Omental fat pad (tissue), 4 donors: ENCODE data around the gene ZBED2. TPM values are rescaled to one million over a fixed set of nuclear protein-coding genes. Genes with fewer than 3 reads are reported as not detected.

ENCODE experiments used
- ATAC-seq: fragments of 150-250 bp; one replicate; pipeline ENCODE4 v1.9.1; 2016; ENCODE audit warnings: mild to moderate bottlenecking, moderate library complexity; ENCODE audit not compliant: low FRiP score
- DNase-seq: peaks from one replicate; pipeline ENCODE4 v3.0.0-alpha.2; 2019; ENCODE audit warnings: low spot score
- total RNA-seq, 4 donors: library from RNA; depleted of rRNA; stranded (reverse); fragments of >200 nt; gene quantifications; one replicate each; pipeline ENCODE4 v1.1.0, GENCODE V29; 2016
- TF ChIP-seq, protein P1 (sequence below), 3 donors: fragments of 450-650 bp; IDR thresholded peaks; one replicate each; pipeline ENCODE4 v1.5.1; 2016 to 2017; ENCODE audit warnings: antibody characterized with exemption in 3 of 3, mild to moderate bottlenecking in 3 of 3, moderate library complexity in 2 of 3

ZBED2 gene
- total RNA-seq, 4 donors from 2014 or later: 0.56 TPM; not detected in 3

GRCh38 chr3:111610612-111611054 is 15.5 kb upstream of the ZBED2 start:
- TF ChIP-seq, protein P1, sequence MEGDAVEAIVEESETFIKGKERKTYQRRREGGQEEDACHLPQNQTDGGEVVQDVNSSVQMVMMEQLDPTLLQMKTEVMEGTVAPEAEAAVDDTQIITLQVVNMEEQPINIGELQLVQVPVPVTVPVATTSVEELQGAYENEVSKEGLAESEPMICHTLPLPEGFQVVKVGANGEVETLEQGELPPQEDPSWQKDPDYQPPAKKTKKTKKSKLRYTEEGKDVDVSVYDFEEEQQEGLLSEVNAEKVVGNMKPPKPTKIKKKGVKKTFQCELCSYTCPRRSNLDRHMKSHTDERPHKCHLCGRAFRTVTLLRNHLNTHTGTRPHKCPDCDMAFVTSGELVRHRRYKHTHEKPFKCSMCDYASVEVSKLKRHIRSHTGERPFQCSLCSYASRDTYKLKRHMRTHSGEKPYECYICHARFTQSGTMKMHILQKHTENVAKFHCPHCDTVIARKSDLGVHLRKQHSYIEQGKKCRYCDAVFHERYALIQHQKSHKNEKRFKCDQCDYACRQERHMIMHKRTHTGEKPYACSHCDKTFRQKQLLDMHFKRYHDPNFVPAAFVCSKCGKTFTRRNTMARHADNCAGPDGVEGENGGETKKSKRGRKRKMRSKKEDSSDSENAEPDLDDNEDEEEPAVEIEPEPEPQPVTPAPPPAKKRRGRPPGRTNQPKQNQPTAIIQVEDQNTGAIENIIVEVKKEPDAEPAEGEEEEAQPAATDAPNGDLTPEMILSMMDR (IDR thresholded peaks at IDR 0.05): no peak
- ATAC-seq: no peak

DNA sequence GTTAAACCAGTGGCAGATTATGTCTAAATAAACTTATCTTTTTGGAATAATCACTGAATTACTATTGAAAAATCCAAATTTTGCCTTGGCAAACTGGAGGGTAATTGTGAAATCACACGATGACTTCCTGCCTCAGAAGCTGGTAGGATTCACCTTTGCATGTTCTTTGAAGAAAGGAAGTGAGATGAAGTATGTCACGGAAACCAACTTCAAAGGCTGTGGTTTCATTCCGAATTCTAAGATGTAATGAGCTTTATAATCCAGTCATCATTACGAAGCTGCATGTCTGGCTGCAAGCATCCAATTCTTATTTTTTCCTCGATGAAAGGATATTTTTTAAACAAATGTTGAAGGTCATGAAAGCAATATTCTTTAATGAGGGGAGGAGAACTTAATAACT is 15.0 kb upstream of the ZBED2 start:
- no peak for DNase-seq
- ATAC-seq: no peak
- TF ChIP-seq, protein P1 (IDR thresholded peaks at IDR 0.05): no peak

More at GRCh38 chr3:111610612-111611054, 15.5 kb upstream of the ZBED2 start:
- DNase-seq: no peak

DNA sequence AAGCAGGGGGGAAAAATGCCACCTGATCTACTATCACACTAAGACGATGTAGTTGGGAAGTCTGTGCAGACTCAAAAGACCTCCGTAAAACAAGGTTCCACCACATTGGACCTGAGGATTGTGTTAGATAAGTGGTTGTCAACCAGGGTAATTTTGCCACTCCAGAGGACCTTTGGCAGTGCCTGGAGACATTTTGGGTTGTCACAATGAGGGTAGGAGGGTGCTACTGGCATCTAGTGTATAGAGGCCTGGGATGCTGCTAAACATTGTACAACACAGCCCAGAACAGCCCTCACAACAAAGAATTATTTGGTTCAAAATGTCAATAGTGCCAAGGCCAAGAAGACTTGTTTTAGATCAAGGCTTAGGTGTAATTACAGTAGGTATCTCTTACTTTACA is 14.6 kb upstream of the ZBED2 start:
- TF ChIP-seq, protein P1 (IDR thresholded peaks at IDR 0.05): no peak
- DNase-seq (no peak), ATAC-seq (no peak)

GRCh38 chr3:111608383-111608782 is 13.2 kb upstream of the ZBED2 start:
- ATAC-seq: no peak
- TF ChIP-seq, protein P1 (IDR thresholded peaks at IDR 0.05): no peak
- DNase-seq: no peak

GRCh38 chr3:111607240-111607920 is 12.2 kb upstream of the ZBED2 start:
- DNase-seq (no peak), ATAC-seq (no peak)
- TF ChIP-seq, protein P1 (IDR thresholded peaks at IDR 0.05): no peak

DNA sequence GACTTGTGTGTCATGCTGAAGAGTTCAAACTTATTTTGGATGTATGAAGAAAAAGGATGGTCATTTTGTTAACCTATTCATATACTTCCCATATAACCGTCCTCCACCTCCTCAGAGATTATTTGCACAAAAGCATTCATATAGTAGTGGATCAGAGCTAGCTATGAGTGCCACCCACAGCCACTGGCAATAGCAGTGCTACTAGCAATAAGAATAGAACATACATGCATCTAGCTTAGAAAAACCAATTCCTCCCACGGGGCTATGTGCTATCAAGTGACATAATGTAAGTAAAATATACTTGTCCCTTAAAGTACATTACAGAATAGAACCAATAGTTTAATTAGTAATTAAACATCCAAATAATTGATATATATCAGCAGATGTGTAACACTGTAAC is 10.3 kb upstream of the ZBED2 start:
- ATAC-seq (no peak), DNase-seq (no peak)
- TF ChIP-seq, protein P1 (IDR thresholded peaks at IDR 0.05): no peak

DNA sequence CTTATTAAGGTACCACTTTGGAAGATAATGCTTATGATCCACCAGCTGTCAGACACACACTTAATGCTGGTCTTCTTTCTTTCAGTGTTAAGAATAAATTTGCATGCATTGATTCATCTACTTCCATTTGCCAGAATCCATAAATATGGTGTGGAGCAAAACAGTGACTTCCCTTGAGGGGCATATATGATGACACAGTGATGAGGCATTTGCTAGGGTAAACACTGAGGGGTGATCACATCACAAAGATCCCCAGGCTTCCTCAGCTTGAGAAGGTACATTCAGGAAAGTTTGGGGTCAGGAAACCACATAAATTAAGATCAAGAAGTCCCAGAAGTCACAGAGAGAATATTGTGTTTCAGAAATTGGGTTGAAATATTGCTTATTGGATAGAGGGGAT is 9.9 kb upstream of the ZBED2 start:
- no peak for DNase-seq
- TF ChIP-seq, protein P1 (IDR thresholded peaks at IDR 0.05): no peak
- no peak for ATAC-seq
